Thoracic aorta (tissue), 2 donors: ENCODE measurements around the gene STK35. TPM values are rescaled to one million over a fixed set of nuclear protein-coding genes. Genes with fewer than 3 reads are reported as not detected.

Experiments
- ATAC-seq: fragments of 150-250 bp; one replicate; pipeline ENCODE4 v1.8.0; 2017; ENCODE audit warnings: low read depth; ENCODE audit not compliant: insufficient number of reproducible peaks, low FRiP score
- DNase-seq: peaks from one replicate; pipeline ENCODE4 v3.0.0-alpha.2; 2020; ENCODE audit warnings: low spot score
- H3K27ac ChIP-seq, 2 donors: fragments of 200-600 bp; sonication (generic); 1 replicate in 1 of 2; 2 replicates in 1 of 2; pipeline ENCODE4 v1.5.1; 2016; ENCODE audit warnings: mild to moderate bottlenecking in 2 of 2, moderate library complexity in 2 of 2
- H3K27me3 ChIP-seq: fragments of 200-600 bp; sonication (generic); replicated peaks from 2 replicates; pipeline ENCODE4 v1.6.0; 2016; ENCODE audit warnings: mild to moderate bottlenecking; ENCODE audit not compliant: insufficient read depth
- H3K36me3 ChIP-seq: fragments of 200-600 bp; sonication (generic); one replicate; pipeline ENCODE4 v1.5.1; 2016
- H3K4me1 ChIP-seq, 2 donors: fragments of 200-600 bp; sonication (generic); 1 replicate in 1 of 2; 2 replicates in 1 of 2; pipeline versions ENCODE4 v1.5.1 to v1.6.0; 2016; ENCODE audit warnings: low read depth in 2 of 2, mild to moderate bottlenecking in 1 of 2; ENCODE audit not compliant: control insufficient read depth in 1 of 2
- H3K4me3 ChIP-seq: fragments of 200-600 bp; sonication (generic); 2 replicates; pipeline ENCODE4 v1.5.1; 2016; ENCODE audit warnings: mild to moderate bottlenecking
- H3K9me3 ChIP-seq: fragments of 200-600 bp; sonication (generic); 2 replicates; pipeline ENCODE4 v1.5.1; 2016
- total RNA-seq, 2 donors: library from RNA; depleted of rRNA; stranded (reverse); fragments of >200 nt; gene quantifications; one replicate each; pipeline versions ENCODE4 v1.1.0 to v1.2.3, GENCODE V29; 2016
- TF ChIP-seq, protein P1 (sequence below): fragments of 200-600 bp; sonication (generic); IDR thresholded peaks from one replicate; pipeline ENCODE4 v1.5.1; 2019; ENCODE audit warnings: antibody characterized with exemption

Gene STK35
- total RNA-seq, 2 donors from 2014 or later = 25.4 to 31.5 TPM

DNA sequence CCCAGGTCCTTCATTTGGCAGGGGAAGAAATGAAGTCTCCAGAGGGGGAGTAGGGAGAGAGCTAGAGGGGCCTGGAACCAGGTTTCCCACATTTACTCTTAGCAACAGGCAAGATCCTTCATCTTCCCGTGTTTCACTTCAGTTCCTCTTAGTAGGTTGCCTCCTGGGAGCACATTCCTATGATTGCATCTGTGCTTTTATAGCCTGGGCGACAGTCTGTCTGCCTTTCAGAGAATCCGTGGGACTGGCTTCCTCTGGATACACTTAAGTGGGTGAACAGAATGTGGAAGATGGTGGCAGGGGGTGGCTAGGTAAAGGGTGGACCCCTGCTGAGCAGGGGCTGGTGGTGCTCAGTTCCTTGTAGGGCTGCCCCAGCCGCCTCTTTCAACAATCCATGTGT is 33.4 kb downstream of the STK35 start:
- TF ChIP-seq, protein P1, sequence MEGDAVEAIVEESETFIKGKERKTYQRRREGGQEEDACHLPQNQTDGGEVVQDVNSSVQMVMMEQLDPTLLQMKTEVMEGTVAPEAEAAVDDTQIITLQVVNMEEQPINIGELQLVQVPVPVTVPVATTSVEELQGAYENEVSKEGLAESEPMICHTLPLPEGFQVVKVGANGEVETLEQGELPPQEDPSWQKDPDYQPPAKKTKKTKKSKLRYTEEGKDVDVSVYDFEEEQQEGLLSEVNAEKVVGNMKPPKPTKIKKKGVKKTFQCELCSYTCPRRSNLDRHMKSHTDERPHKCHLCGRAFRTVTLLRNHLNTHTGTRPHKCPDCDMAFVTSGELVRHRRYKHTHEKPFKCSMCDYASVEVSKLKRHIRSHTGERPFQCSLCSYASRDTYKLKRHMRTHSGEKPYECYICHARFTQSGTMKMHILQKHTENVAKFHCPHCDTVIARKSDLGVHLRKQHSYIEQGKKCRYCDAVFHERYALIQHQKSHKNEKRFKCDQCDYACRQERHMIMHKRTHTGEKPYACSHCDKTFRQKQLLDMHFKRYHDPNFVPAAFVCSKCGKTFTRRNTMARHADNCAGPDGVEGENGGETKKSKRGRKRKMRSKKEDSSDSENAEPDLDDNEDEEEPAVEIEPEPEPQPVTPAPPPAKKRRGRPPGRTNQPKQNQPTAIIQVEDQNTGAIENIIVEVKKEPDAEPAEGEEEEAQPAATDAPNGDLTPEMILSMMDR = no peak
- DNase-seq = no peak
- H3K27ac ChIP-seq = no peak overlapping the region
- H3K4me1 ChIP-seq = peaks cover 18 to 52% of the 10 kb centered on the region in 2 donors
- no peaks in the 10 kb centered on the region for H3K27me3 ChIP-seq
- H3K4me3 ChIP-seq = no peak overlapping the region
- no peak for ATAC-seq
- no peaks in the 10 kb centered on the region for H3K36me3 ChIP-seq
- H3K9me3 ChIP-seq = no peaks in the 10 kb centered on the region

DNA sequence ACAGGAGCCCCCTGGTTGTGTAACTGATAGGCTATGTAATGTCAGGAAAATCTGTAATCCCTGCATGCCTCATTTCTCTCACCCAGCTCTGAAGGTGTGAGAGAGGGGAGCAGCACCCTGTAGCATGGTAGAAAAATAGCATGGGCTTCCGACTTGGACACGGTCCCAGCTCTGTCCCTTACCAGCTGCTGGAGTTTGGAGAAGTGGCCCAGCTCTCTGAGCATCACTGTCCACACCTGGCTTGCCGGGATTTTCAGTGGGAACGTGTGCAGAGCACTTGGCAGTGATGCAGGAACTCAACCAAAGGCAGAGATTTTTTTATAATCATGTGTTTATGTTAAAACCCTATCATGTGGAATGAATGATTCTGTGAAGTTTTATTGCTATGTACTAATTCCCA is 34.6 kb downstream of the STK35 start:
- no peak overlapping the region for H3K27ac ChIP-seq
- no peak for ATAC-seq
- TF ChIP-seq, protein P1 = no peak
- peaks cover 17 to 56% of the 10 kb centered on the region in 2 donors for H3K4me1 ChIP-seq
- no peak overlapping the region for H3K4me3 ChIP-seq
- H3K9me3 ChIP-seq = no peaks in the 10 kb centered on the region
- H3K36me3 ChIP-seq = no peaks in the 10 kb centered on the region
- no peak for DNase-seq
- H3K27me3 ChIP-seq = no peaks in the 10 kb centered on the region

- Histone ChIP-seq H3K4me1 (peaks cover 13 to 44% of the 10 kb centered on the region in 2 donors), H3K9me3 (no peaks in the 10 kb centered on the region), H3K27me3 (no peaks in the 10 kb centered on the region), H3K27ac (no peak overlapping the region), H3K36me3 (no peaks in the 10 kb centered on the region), H3K4me3 (no peak overlapping the region)
- TF ChIP-seq, protein P1 = no peak
- no peak for DNase-seq
- no peak for ATAC-seq
Measured at GRCh38 chr20:2137552-2138201, 36.0 kb downstream of the STK35 start.

GRCh38 chr20:2138396-2138795 is 36.8 kb downstream of the STK35 start:
- Histone ChIP-seq H3K9me3 (no peaks in the 10 kb centered on the region), H3K4me3 (no peak overlapping the region), H3K4me1 (peaks cover 9 to 37% of the 10 kb centered on the region in 2 donors), H3K27me3 (no peaks in the 10 kb centered on the region), H3K27ac (no peak overlapping the region), H3K36me3 (no peaks in the 10 kb centered on the region)
- no peak for ATAC-seq
- DNase-seq = no peak
- TF ChIP-seq, protein P1 = no peak

DNA sequence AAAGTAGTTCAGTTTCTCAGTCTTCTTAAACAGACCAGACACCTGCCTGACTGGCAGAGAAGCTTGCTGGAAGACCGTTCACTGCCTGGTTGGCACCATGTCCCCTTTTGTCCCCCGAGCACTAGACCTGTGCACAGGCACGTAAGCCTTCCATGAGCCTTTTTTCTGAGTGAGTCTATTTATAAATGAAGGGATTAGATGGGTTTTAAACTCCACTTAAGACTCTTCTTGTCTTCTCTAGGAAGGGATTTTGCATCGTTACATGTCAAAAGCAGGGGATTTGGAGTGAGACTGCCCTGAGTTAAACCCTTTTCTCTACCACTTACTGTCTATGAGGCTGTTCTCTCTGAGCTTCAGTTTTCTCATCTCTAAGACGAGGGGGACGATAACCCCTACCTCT is 37.6 kb downstream of the STK35 start:
- TF ChIP-seq, protein P1 = no peak
- no peak overlapping the region for H3K4me3 ChIP-seq
- no peak for DNase-seq
- no peaks in the 10 kb centered on the region for H3K9me3 ChIP-seq
- H3K27me3 ChIP-seq = no peaks in the 10 kb centered on the region
- H3K27ac ChIP-seq = no peak overlapping the region
- ATAC-seq = no peak
- peaks cover 3% of the 10 kb centered on the region for H3K36me3 ChIP-seq
- H3K4me1 ChIP-seq = peaks cover 3 to 29% of the 10 kb centered on the region in 2 donors
